ENCODE measurements around the gene PYHIN1.

DNA sequence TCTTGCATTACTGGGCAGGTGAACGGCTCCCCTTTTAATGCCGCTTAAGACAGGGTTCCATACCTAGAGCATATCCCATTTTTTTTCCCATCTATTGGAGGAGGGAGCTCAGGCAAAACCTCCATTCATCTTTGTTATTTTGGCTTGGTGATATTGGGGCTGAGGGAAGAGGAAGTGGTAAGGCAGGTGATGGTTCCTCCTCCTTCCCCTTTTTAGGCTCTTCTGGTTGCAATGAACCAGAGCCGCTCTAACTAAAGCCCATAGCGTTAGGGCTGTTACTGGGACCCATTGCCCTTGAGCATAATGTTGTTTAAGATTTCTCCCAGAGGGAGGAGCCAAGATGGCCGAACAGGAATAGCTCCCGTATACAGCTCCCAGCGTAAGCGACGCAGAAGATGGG is 21.1 kb downstream of the PYHIN1 start:
- TF ChIP-seq, protein P1, sequence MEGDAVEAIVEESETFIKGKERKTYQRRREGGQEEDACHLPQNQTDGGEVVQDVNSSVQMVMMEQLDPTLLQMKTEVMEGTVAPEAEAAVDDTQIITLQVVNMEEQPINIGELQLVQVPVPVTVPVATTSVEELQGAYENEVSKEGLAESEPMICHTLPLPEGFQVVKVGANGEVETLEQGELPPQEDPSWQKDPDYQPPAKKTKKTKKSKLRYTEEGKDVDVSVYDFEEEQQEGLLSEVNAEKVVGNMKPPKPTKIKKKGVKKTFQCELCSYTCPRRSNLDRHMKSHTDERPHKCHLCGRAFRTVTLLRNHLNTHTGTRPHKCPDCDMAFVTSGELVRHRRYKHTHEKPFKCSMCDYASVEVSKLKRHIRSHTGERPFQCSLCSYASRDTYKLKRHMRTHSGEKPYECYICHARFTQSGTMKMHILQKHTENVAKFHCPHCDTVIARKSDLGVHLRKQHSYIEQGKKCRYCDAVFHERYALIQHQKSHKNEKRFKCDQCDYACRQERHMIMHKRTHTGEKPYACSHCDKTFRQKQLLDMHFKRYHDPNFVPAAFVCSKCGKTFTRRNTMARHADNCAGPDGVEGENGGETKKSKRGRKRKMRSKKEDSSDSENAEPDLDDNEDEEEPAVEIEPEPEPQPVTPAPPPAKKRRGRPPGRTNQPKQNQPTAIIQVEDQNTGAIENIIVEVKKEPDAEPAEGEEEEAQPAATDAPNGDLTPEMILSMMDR (IDR thresholded peaks at IDR 0.05; ENCODE audit: low read length) = no peak
- no peak for TF ChIP-seq EZH2 (IDR thresholded peaks at IDR 0.05; ENCODE audit: borderline replicate concordance, low read length)

Data from OCI-LY1 (cell line).